ENCODE data around the gene CCND1.
A peak's percentile ranks its signal among the peaks of the same experiment; 100 is the strongest.

- peak; percentile 39; the same call in 1 of the 2 replicates for TF ChIP-seq CTCF (conservative IDR thresholded peaks at IDR 0.05; ENCODE audit: low read depth, low read length)
- TF ChIP-seq EZH2phosphoT487 (IDR thresholded peaks at IDR 0.05; ENCODE audit: borderline replicate concordance, low read length) = no peak
These were observed 42.8 kb upstream of the CCND1 start for GRCh38 chr11:69598147-69598546.

Data from PC-3 (cell line).